Measurements from ENCODE around the gene OAS3. TPM values are rescaled to one million over a fixed set of nuclear protein-coding genes. Genes with fewer than 3 reads are reported as not detected.
"Not testable (repeated sequence)": the region's sequence is repeated elsewhere in the genome, so short reads cannot be mapped to it uniquely, and the experiment has no call there.

The OAS3 gene
- total and polyA plus RNA-seq, 4 donors = 3.8 to 9.5 (median 5.4) TPM

GRCh38 chr12:112924986-112925385 is 13.3 kb upstream of the OAS3 start:
- peaks cover 5 to 9% (median 6%) of the 10 kb centered on the region in 4 donors for H3K4me1 ChIP-seq (ENCODE audit: control insufficient read depth in 4 of 4, insufficient read depth in 4 of 4, low read length in 3 of 4)

GRCh38 chr12:112926416-112927033 is 11.7 kb upstream of the OAS3 start:
- not testable (repeated sequence) for H3K27ac ChIP-seq (ENCODE audit: low read depth in 1 of 2, low read length in 2 of 2)

More at GRCh38 chr12:112924986-112925385, 13.3 kb upstream of the OAS3 start:
- H3K4me3 ChIP-seq (ENCODE audit: low read depth in 1 of 3, low read length in 3 of 3) = peak overlapping the region; percentile 37 to 52 (median 41)
- no peaks in the 10 kb centered on the region for H3K27me3 ChIP-seq (ENCODE audit: control insufficient read depth in 4 of 4, insufficient read depth in 4 of 4, low read length in 3 of 4)
- 13% methylated on average over 7 of the region's 7 CpGs for WGBS
- peaks cover under 1 to 8% (median 5%) of the 10 kb centered on the region in 4 donors for H3K36me3 ChIP-seq (ENCODE audit: control insufficient read depth in 4 of 4, insufficient read depth in 3 of 4, low read depth in 1 of 4, low read length in 3 of 4)
- no peak for DNase-seq (ENCODE audit: low spot score)
- peak overlapping the region in 1 of 2 donors; percentile 39 for H3K9ac ChIP-seq (ENCODE audit: low read depth in 1 of 2, low read length in 2 of 2)
- TF ChIP-seq JUND (IDR thresholded peaks at IDR 0.05) = no peak
- TF ChIP-seq EGR1 (IDR thresholded peaks at IDR 0.05; ENCODE audit: low read depth in 2 of 2) = peak in 1 of 2 donors; percentile 28
- peak; percentile 71 for TF ChIP-seq MAX (IDR thresholded peaks at IDR 0.05)
- peak; percentile 44 for TF ChIP-seq YY1 (IDR thresholded peaks at IDR 0.05)
- no peak for TF ChIP-seq FOXA1 (IDR thresholded peaks at IDR 0.05)
- peak; percentile 19 for TF ChIP-seq HNF4G (IDR thresholded peaks at IDR 0.05)
- no peak for TF ChIP-seq GABPA (IDR thresholded peaks at IDR 0.05 in 1 of 2, conservative IDR thresholded peaks at IDR 0.05 in 1 of 2)
- TF ChIP-seq RAD21 (IDR thresholded peaks at IDR 0.05) = peak in 1 of 2 donors; percentile 21
- no peak for TF ChIP-seq REST (IDR thresholded peaks at IDR 0.05)
- TF ChIP-seq, protein P1, sequence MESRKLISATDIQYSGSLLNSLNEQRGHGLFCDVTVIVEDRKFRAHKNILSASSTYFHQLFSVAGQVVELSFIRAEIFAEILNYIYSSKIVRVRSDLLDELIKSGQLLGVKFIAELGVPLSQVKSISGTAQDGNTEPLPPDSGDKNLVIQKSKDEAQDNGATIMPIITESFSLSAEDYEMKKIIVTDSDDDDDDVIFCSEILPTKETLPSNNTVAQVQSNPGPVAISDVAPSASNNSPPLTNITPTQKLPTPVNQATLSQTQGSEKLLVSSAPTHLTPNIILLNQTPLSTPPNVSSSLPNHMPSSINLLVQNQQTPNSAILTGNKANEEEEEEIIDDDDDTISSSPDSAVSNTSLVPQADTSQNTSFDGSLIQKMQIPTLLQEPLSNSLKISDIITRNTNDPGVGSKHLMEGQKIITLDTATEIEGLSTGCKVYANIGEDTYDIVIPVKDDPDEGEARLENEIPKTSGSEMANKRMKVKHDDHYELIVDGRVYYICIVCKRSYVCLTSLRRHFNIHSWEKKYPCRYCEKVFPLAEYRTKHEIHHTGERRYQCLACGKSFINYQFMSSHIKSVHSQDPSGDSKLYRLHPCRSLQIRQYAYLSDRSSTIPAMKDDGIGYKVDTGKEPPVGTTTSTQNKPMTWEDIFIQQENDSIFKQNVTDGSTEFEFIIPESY (IDR thresholded peaks at IDR 0.05) = no peak
- no peak for TF ChIP-seq FOXA2 (IDR thresholded peaks at IDR 0.05)
- peak; percentile 77 for TF ChIP-seq SP1 (IDR thresholded peaks at IDR 0.05)
- no peak for TF ChIP-seq NR2F2 (IDR thresholded peaks at IDR 0.05)
- peak; percentile 71 to 72 for TF ChIP-seq RXRA (IDR thresholded peaks at IDR 0.05)
- TF ChIP-seq HNF4A (conservative IDR thresholded peaks at IDR 0.05) = peak; percentile 59 to 63
- H3K9me3 ChIP-seq (ENCODE audit: control insufficient read depth in 4 of 4, low read length in 3 of 4) = no peaks in the 10 kb centered on the region
- H3K27ac ChIP-seq (ENCODE audit: low read depth in 1 of 2, low read length in 2 of 2) = peak overlapping the region; percentile 76 to 84

More at GRCh38 chr12:112926416-112927033, 11.7 kb upstream of the OAS3 start:
- not testable (repeated sequence) for DNase-seq (ENCODE audit: low spot score); H3K9me3 ChIP-seq (ENCODE audit: control insufficient read depth in 4 of 4, low read length in 3 of 4); H3K4me3 ChIP-seq (ENCODE audit: low read depth in 1 of 3, low read length in 3 of 3); H3K36me3 ChIP-seq (ENCODE audit: control insufficient read depth in 4 of 4, insufficient read depth in 3 of 4, low read depth in 1 of 4, low read length in 3 of 4); H3K4me1 ChIP-seq (ENCODE audit: control insufficient read depth in 4 of 4, insufficient read depth in 4 of 4, low read length in 3 of 4); H3K27me3 ChIP-seq (ENCODE audit: control insufficient read depth in 4 of 4, insufficient read depth in 4 of 4, low read length in 3 of 4); H3K9ac ChIP-seq (ENCODE audit: low read depth in 1 of 2, low read length in 2 of 2)
- TF ChIP-seq NR2F2 (IDR thresholded peaks at IDR 0.05) = peak; percentile 30
- WGBS = 70% methylated on average over 7 of the region's 7 CpGs
